ENCODE data around the gene HLCS.

Gene HLCS

DNA sequence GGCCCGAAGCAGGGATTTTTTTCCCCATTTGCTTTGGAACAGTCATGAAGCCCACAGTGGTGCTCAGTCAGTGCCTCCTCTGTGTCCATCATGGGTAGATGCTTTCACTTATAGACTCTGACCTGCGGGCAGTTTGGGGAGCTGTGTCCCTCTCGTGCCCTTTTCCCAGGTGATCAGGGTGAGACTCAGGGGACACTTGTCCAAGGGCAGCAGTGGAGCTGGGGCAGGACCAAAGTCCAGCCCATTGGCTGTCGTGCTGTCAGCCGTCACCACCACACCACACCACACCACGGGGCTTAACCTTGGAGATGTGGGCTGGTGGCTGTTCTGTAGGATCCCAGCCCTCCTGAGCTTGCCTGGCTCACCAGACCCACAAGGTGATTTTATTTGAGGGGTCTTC, 232.6 kb downstream of the HLCS start:
- TF ChIP-seq, protein P1, sequence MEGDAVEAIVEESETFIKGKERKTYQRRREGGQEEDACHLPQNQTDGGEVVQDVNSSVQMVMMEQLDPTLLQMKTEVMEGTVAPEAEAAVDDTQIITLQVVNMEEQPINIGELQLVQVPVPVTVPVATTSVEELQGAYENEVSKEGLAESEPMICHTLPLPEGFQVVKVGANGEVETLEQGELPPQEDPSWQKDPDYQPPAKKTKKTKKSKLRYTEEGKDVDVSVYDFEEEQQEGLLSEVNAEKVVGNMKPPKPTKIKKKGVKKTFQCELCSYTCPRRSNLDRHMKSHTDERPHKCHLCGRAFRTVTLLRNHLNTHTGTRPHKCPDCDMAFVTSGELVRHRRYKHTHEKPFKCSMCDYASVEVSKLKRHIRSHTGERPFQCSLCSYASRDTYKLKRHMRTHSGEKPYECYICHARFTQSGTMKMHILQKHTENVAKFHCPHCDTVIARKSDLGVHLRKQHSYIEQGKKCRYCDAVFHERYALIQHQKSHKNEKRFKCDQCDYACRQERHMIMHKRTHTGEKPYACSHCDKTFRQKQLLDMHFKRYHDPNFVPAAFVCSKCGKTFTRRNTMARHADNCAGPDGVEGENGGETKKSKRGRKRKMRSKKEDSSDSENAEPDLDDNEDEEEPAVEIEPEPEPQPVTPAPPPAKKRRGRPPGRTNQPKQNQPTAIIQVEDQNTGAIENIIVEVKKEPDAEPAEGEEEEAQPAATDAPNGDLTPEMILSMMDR (IDR thresholded peaks at IDR 0.05; ENCODE audit: insufficient read depth, low read depth, low read length, missing control alignments): no peak

DNA sequence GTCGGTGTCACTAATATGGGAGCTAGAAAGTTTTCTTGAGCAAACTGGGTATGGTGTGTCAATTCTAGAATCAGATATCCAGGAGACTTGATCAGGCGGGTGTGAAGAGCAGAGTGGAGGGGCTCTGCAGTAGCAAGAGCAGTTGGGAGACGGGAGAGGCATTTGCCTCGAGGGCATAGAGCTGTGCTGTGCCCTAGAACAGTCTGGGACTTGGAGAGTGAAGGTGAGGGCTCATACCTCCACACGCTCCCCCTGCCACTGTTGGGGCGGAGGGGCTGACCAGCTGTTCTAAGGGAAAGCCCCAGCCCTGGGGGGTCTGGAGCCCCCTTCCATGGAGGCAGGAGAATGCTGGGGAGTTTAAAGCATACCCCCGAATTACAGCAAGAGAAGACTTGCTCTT, 233.7 kb downstream of the HLCS start:
- TF ChIP-seq, protein P1 (IDR thresholded peaks at IDR 0.05; ENCODE audit: insufficient read depth, low read depth, low read length, missing control alignments): no peak
- H3K4me3 ChIP-seq (ENCODE audit: low read length): no peak overlapping the region
- DNase-seq (ENCODE audit: low read depth): no peak

More for the DNA sequence above, 232.6 kb downstream of the HLCS start:
- no peak for DNase-seq (ENCODE audit: low read depth)
- no peak overlapping the region for H3K4me3 ChIP-seq (ENCODE audit: low read length)

DNA sequence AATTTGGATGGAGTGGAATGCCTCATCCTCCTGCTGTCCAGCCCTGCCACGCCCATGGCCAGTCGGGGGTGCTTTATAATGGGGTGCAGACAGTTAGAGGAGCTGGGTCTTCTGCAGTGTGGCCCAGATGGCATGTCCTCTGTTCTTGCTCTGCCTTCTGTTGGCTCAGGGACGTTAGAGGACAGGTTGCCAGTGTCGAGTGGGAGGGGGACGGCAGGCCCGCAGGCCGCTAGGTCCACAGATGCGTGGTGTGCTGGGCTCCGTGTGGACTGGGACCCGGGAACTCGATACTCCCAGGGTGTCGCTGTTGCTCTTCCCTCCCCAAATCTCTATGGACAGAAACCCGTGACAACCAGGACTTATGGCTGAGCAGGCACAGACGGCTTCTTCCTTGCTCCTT, 234.3 kb downstream of the HLCS start:
- TF ChIP-seq, protein P1 (IDR thresholded peaks at IDR 0.05; ENCODE audit: insufficient read depth, low read depth, low read length, missing control alignments): no peak
- no peak for DNase-seq (ENCODE audit: low read depth)
- H3K4me3 ChIP-seq (ENCODE audit: low read length): no peak overlapping the region

DNA sequence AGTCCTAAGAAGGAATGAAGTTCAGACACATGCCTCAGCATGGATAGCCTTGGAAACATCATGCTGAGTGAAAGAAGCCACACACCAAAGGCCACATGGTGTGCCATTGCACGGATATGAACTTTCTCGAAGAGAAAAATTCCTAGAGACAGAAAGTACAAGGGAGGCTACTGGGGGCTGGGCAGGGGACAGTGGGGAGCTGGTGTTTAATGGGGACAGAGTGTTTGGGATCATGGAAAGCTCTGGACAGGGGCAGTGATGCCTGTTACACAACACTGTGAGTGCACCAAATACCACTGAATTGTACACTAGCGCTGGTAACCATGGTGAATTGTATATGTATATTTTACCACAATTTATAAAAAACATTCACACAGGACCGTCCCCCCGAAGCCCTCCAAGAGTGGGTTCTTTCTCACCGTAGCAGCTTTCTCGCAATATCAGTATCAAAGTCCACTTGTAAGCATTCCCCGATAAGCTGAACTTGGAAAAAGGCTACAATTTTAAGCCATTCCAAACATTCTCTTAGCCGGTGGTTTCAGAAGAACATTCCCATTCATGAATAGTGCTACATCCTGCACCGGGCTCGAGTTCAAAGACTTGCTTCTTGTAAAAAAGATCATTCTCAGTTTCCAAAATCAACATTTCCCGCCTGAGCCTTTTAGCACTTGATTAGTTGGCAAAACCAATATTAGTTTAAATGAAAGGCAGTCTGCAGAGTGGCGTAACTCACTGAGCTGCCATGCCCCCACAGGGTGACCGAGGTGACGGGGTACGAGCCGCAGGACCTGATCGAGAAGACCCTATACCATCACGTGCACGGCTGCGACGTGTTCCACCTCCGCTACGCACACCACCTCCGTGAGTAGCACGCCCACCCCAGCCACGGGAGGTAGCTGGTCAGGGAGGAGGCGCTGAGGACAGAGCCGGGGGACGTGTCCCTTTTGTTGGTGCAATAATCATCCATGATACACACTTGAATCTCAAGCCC, 235.9 kb downstream of the HLCS start:
- no peak for DNase-seq (ENCODE audit: low read depth)
- TF ChIP-seq, protein P1 (IDR thresholded peaks at IDR 0.05; ENCODE audit: insufficient read depth, low read depth, low read length, missing control alignments): no peak
- no peak overlapping the region for H3K4me3 ChIP-seq (ENCODE audit: low read length)

DNA sequence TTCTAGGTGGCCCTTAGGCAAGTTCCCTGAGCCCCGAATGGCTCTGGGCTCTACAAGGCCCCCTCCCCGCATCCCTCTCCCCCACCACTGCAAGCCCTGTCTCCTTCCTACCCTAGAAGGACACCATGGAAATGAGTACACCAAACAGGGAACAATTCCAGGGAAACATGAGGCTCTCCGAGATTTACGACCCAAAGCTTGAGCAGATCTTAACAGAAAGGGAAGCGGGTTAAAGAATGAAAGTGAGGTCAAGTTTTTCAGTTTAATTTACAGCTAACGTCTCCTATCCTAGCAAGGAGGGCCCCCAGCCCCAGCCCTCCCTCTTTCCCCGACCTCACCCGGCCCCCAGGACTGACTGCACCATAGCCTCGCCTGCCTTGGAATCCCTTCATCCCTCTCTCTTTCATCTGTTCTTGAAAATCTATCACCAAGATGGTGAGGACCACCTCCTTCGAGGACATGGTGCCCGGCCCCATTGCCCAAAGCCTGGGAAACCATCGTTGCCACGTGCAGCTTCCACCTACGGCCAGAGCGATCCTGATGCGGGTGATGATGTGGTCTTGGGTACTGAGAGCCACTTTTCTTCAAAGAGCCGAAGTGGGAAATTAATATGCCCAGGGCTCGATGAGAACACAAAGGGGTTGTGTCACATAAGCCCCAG, 237.0 kb downstream of the HLCS start:
- DNase-seq (ENCODE audit: low read depth): no peak
- TF ChIP-seq, protein P1 (IDR thresholded peaks at IDR 0.05; ENCODE audit: insufficient read depth, low read depth, low read length, missing control alignments): no peak

DNA sequence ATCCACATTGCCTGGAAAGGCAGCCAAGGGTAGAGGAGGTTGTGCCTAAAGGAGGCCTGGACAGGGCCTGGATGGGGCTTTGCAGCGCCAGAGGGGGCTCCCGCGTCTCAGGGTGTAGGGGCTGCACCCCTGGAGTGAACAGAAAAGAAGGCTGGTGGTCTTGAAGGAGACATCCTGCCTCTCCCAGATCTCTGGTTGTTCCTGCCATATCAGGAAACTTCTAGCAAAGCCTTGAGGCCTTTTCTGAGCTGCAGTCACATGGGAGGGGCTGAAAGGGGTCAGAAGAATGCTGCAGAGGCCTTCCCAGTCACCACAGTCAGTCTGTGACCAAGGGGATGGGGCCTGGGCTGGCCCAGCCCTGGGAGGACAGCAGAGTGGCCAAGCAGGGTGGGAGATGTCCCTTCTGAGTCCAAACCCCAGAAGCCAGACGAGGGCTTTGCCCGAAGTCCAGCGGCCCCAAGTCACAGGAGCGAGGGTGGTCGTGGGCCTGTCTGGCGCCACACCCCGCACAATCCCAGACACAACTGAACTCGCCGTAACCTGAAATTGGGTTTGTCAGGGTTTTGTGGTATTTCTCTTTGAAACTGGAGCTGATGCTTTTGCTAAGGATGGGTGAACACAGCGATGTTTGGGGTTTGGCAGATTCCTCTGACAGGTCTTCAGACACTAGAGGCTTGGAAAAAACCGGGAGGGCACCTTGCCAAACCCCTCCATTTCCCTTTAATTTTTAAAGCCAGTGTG, 237.9 kb downstream of the HLCS start:
- no peak overlapping the region for H3K4me3 ChIP-seq (ENCODE audit: low read length)
- TF ChIP-seq, protein P1 (IDR thresholded peaks at IDR 0.05; ENCODE audit: insufficient read depth, low read depth, low read length, missing control alignments): no peak
- DNase-seq (ENCODE audit: low read depth): no peak

More for the DNA sequence above, 237.0 kb downstream of the HLCS start:
- no peak overlapping the region for H3K4me3 ChIP-seq (ENCODE audit: low read length)

All from epithelial cell of esophagus (primary cell).